Fibroblast of villous mesenchyme (primary cell): ENCODE results near the gene ARHGEF38. TPM values are rescaled to one million over a fixed set of nuclear protein-coding genes. Genes with fewer than 3 reads are reported as not detected.
A peak's percentile ranks its signal among the peaks of the same experiment; 100 is the strongest.

Experiments used
- DNase-seq: peaks from one replicate; pipeline ENCODE4 v3.0.0-alpha.2; 2010; ENCODE audit warnings: low read depth
- H3K4me3 ChIP-seq: 2 replicates; pipeline ENCODE4 v1.5.1; 2011; ENCODE audit warnings: low read depth, mild to moderate bottlenecking, low read length
- CTCF ChIP-seq: IDR thresholded peaks from 2 replicates; pipeline ENCODE4 v1.5.1; 2012; ENCODE audit warnings: low read depth, mild to moderate bottlenecking, low read length; ENCODE audit not compliant: insufficient read depth
- total RNA-seq: library from RNA; depleted of rRNA; stranded (reverse); fragments of >200 nt; gene quantifications from 2 replicates; pipeline ENCODE4 v1.2.3, GENCODE V29; 2012

The ARHGEF38 gene, protein sequence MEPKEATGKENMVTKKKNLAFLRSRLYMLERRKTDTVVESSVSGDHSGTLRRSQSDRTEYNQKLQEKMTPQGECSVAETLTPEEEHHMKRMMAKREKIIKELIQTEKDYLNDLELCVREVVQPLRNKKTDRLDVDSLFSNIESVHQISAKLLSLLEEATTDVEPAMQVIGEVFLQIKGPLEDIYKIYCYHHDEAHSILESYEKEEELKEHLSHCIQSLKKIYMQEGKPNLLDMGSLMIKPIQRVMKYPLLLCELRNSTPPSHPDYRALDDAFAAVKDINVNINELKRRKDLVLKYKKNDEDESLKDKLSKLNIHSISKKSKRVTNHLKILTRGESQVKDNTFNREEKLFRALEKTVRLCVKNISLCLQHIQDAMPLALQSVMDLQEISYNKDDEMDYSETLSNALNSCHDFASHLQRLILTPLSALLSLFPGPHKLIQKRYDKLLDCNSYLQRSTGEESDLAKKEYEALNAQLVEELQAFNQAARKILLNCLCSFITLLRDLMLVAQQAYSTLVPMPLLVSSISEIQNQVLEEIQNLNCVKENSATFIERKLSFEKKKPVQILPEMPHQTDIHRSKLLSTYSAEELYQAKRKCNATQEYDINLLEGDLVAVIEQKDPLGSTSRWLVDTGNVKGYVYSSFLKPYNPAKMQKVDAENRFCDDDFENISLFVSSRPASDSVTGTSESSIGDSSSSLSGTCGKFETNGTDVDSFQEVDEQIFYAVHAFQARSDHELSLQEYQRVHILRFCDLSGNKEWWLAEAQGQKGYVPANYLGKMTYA
- total RNA-seq: not detected in 2 replicates

- DNase-seq: peak; percentile 15
- H3K4me3 ChIP-seq: no peak within 1 kb of the TSS
- TF ChIP-seq CTCF: no peak
These were observed at the start of gene ARHGEF38 for GRCh38 chr4:105551965-105552746. Gene ARHGEF38, plus strand, starts transcription at chr4:105552620. Its CDS starts 146 bp downstream, at chr4:105552766.

GRCh38 chr4:105503484-105503883 lies 48.9 kb upstream of the ARHGEF38 start:
- no peak for TF ChIP-seq CTCF
- DNase-seq: no peak
- H3K4me3 ChIP-seq: no peak overlapping the region

DNA sequence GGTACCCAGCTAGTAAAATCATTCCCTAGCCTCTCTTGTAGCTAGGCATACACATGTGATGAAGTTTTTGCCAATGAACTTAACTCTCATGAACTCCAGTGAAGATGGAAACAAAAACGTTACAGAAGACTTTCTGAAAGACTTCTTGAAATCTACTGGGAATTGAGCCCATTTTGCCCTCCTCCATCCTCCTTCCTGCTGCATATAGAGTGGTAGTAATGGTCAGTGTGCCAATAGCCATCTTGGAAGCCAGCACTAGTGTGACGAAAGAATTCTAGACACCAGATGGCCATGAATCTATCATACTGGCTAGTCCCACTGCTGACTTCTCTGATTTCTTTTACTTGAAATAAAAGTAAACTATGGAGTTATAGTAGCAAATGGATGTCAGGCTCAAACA lies 47.7 kb upstream of the ARHGEF38 start:
- DNase-seq: no peak
- TF ChIP-seq CTCF: no peak
- no peak overlapping the region for H3K4me3 ChIP-seq

GRCh38 chr4:105509291-105509690 lies 43.1 kb upstream of the ARHGEF38 start:
- DNase-seq: no peak
- TF ChIP-seq CTCF: no peak
- no peak overlapping the region for H3K4me3 ChIP-seq

- no peak for DNase-seq
- TF ChIP-seq CTCF: no peak
- H3K4me3 ChIP-seq: no peak overlapping the region
These were observed 42.7 kb upstream of the ARHGEF38 start for GRCh38 chr4:105509714-105510113.

- DNase-seq: no peak
- H3K4me3 ChIP-seq: no peak overlapping the region
- no peak for TF ChIP-seq CTCF
These were observed 42.2 kb upstream of the ARHGEF38 start for GRCh38 chr4:105510245-105510644.
